Measurements from ENCODE around the gene DHRS3. TPM values are rescaled to one million over a fixed set of nuclear protein-coding genes. Genes with fewer than 3 reads are reported as not detected.

Gene DHRS3
- total and polyA plus RNA-seq, 10 of the 15 experiments (the other 5 are each of a cell fraction or from before 2014, with no cell fraction given) = 0.23 to 29.7 (median 1.2) TPM

- ATAC-seq = no peak
- H4K20me1 ChIP-seq (ENCODE audit: control insufficient read depth, insufficient read depth) = no peaks in the 10 kb centered on the region
- ChIA-PET POLR2A (no interaction called here), CTCF (no interaction called here), SMC1A (ENCODE audit: uncharacterized antibody, unreplicated experiment) (no interaction called here), RAD21 (ENCODE audit: unreplicated experiment) (no interaction called here)
- no peak overlapping the region for H3K4me2 ChIP-seq (ENCODE audit: control insufficient read depth, insufficient read depth)
- no peaks in the 10 kb centered on the region for H3K79me2 ChIP-seq (ENCODE audit: control insufficient read depth, insufficient read depth, low read length)
- no peak overlapping the region for H3K27ac ChIP-seq (ENCODE audit: control insufficient read depth, insufficient read depth)
- no peak overlapping the region for H2AFZ ChIP-seq (ENCODE audit: control insufficient read depth, low read depth, low read length)
- intact Hi-C loops (cut with micrococcal nuclease; ENCODE audit: unreplicated experiment) = no loop called here
- no peak overlapping the region for H3K9ac ChIP-seq (ENCODE audit: control insufficient read depth, insufficient read depth, low read length)
- in situ Hi-C loops (cut with MboI) = loop anchor here (25.0 kb wide), 1 partner anchor 694 kb away; the partner anchor contains the start of gene PRAMEF18
- BruUV-seq (replicated peaks) = no TSS peak
- H3K9me3 ChIP-seq (replicated peaks; ENCODE audit: control insufficient read depth, insufficient read depth, low read length) = no peaks in the 10 kb centered on the region; the same call in 2 of the 3 replicates
- no peak overlapping the region for H3K4me3 ChIP-seq
- TF ChIP-seq NFYB (IDR thresholded peaks at IDR 0.05; ENCODE audit: insufficient read depth, low read depth, low read length) (no peak), BCLAF1 (IDR thresholded peaks at IDR 0.05) (no peak), E4F1 (IDR thresholded peaks at IDR 0.05; ENCODE audit: borderline replicate concordance, partially characterized antibody) (no peak), ATF3 (IDR thresholded peaks at IDR 0.05; ENCODE audit: borderline replicate concordance, extremely low read depth, low read depth, low read length) (no peak)
- no peaks in the 10 kb centered on the region for H3K36me3 ChIP-seq (ENCODE audit: control insufficient read depth in 2 of 2, insufficient read depth in 2 of 2, low read length in 1 of 2)
- FAIRE-seq = no peak
- no peaks in the 10 kb centered on the region for H3K4me1 ChIP-seq (ENCODE audit: control insufficient read depth, insufficient read depth, low read length)
- 24% methylated on average over 8 of the region's 9 CpGs for WGBS (ENCODE audit: insufficient coverage, insufficient replicate concordance, low lambda C conversion rate, missing lambda C conversion rate)
- no peaks in the 10 kb centered on the region; a peak in 1 of 4 replicates for H3K27me3 ChIP-seq (replicated peaks in 1 of 2; ENCODE audit: control insufficient read depth in 2 of 2, insufficient read depth in 2 of 2, low read length in 1 of 2)
- no peak for DNase-seq (ENCODE audit: low read depth, low spot score)
Measured at GRCh38 chr1:12542616-12543592, 75.1 kb downstream of the DHRS3 start.
